A549 treated with Hydrocortisone at 1 μM for 4 hours (cell line): ENCODE results near the gene DHX29. TPM values are rescaled to one million over a fixed set of nuclear protein-coding genes. Genes with fewer than 3 reads are reported as not detected.

ENCODE experiments used
- total RNA-seq: library from RNA; stranded (reverse); fragments of 200-300 nt; extraction: Qiagen RNA extraction; gene quantifications from 5 replicates; pipeline ENCODE4 v1.2.3, GENCODE V29; 2022

Gene DHX29
- 20.3 to 27.7 TPM (median 22.4 TPM) in 5 replicates for total RNA-seq

DNA sequence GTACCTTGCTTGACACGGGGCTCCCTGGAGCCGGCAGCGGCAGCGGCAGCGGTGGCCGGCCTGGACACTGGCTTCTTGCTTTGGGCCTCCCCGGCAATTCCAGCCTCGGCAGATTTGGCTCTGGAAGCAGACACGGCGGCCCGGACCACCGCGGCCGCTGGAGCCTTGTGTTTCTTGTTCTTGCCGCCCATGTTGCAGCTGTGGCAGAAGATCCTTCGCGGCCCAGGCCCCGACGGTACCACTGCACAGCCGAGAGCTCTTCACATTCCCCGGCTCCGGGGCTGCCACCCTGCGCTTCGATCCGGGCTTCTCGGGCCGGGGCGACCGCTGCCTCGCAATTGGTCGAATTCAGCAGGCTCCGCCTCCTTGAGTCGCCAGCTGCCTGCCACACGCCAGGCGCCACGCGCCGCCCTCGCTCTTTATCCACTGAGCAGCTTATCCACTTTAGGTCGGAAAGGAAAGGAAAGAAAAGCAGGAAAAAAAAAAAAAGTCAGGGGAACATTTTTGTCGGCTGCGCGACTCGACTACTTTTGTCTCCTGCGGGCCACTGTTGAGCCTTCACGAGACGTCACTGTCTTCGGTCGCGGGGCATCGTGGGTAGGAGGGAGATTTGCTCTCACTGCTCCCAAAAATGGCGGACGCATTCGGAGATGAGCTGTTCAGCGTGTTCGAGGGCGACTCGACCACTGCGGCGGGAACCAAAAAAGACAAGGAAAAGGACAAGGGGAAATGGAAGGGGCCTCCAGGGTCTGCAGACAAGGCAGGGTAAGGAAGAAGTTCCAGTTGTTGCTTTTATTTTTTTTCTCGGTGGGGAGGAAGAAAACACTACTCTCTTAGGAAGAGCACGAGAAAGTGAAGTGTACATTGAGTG is at the start of gene DHX29, which contains the start of gene MTREX:
Gene DHX29, minus strand, starts transcription at position 312 of the 871 bp plus-strand sequence. Its CDS starts 121 bp downstream, at position 191.
Gene MTREX, plus strand, starts transcription at position 607 of the 871 bp plus-strand sequence. Its CDS starts 25 bp downstream, at position 632.

DNA sequence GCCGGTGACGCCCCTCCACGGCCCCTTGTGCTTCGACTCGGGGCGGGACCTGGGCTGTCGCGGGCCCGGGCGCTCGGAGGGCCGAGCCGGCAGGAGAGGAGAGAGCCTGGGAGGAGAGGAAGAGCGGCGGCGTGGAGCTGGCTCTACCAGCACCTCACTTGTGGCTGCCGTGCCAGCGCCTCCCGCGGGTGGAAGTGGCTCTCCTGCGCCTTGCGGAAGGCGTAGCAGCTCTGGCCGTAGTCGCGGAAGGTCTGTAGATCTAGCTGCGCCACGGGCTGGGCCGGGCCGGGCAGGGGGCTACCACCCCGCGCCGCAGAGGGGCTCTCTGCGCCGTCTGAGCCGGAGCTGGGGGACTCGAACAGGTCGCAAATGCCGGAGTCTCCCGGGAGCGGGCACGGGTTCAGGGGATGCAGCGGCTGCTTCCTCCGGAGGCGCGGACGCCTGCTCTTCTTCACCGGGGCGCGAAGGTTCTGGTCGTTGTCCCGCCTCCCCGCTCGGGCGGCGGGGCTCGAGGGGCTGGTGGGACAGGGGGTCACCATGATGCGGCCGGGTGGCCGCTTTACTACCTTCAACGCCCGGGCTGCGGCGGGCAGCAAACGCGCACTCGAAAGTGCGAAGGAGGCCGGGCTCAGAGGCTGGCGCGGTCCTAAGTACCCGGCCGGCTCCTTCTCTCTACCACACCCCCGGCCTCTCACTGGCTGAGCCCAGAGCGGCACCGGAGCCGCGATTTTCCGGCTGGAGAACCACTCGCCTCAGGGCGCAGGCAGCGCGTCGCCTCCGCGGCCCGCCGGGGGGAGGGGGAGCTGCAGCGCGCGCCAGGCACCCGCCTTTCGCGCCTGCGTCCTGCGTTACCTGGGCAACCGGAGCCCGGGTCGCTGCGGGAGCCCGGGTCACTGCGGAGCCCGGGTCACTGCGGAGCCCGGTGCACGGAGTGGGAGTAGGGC is 74.2 kb downstream of the DHX29 start, which contains the start of gene CCNO:
Gene CCNO, minus strand, starts transcription at position 624 of the 944 bp plus-strand sequence. Its CDS starts 85 bp downstream, at position 539.

GRCh38 chr5:55226934-55227663 is 80.4 kb downstream of the DHX29 start, which contains the start of gene MCIDAS:
Gene MCIDAS, minus strand, starts transcription at chr5:55227315. Its CDS starts 177 bp downstream, at chr5:55227138.

Other genes with a start within 250 kb of the DHX29 start
- gene GZMA, start 205.0 kb downstream of the DHX29 start, total RNA-seq: not detected in 5 replicates
- gene GPX8, start 147.5 kb downstream of the DHX29 start, total RNA-seq: 30.0 to 40.2 TPM (median 34.2 TPM) in 5 replicates
- 0.05 to 0.10 TPM (median 0.06 TPM) in 5 replicates for gene CDC20B, start 134.5 kb downstream of the DHX29 start, total RNA-seq
- gene MCIDAS, start 80.4 kb downstream of the DHX29 start, total RNA-seq: 1.8 to 2.5 TPM (median 2.0 TPM) in 5 replicates
- 4.3 to 8.1 TPM (median 7.0 TPM) in 5 replicates for gene CCNO, start 74.1 kb downstream of the DHX29 start, total RNA-seq
- gene MTREX, start 295 bp upstream of the DHX29 start, total RNA-seq: 29.1 to 61.5 TPM (median 34.0 TPM) in 5 replicates
- 29.9 to 39.8 TPM (median 35.5 TPM) in 5 replicates for gene PLPP1, start 227.3 kb upstream of the DHX29 start, total RNA-seq